Activated CD4-positive, alpha-beta T cell treated with anti-CD3 and anti-CD28 coated beads, Interleukin-2, amount 10 ng/mL, durations not matched to agents 7 days and 5 days (primary cell): ENCODE results near the gene TRIM56. TPM values are rescaled to one million over a fixed set of nuclear protein-coding genes. Genes with fewer than 3 reads are reported as not detected.
A peak's percentile ranks its signal among the peaks of the same experiment; 100 is the strongest.
"Not testable (repeated sequence)": the region's sequence is repeated elsewhere in the genome, so short reads cannot be mapped to it uniquely, and the experiment has no call there.

Experiments used
- CTCF ChIA-PET: fragments of 350-600 bp; sonication (Branson Sonifier 250); formaldehyde crosslinking; loops from one replicate; lab custom pipeline; 2021; ENCODE audit warnings: antibody characterized with exemption; lab: Charles Lee
- POLR2A ChIA-PET: fragments of 350-600 bp; sonication (Branson Sonifier 250); formaldehyde crosslinking; loops from one replicate; lab custom pipeline; 2021; ENCODE audit warnings: antibody characterized with exemption; lab: Charles Lee
- DNase-seq: peaks from one replicate; pipeline ENCODE4 v3.0.0-alpha.2; 2020
- H3K27ac Mint-ChIP-seq: one replicate; pipeline ENCODE4 v1.8.0; 2021; ENCODE audit warnings: mild to moderate bottlenecking, moderate library complexity, mixed read lengths
- H3K27me3 Mint-ChIP-seq: one replicate; pipeline ENCODE4 v1.8.0; 2021; ENCODE audit warnings: mixed read lengths
- H3K36me3 Mint-ChIP-seq: one replicate; pipeline ENCODE4 v1.8.0; 2021; ENCODE audit warnings: low read depth, mixed read lengths
- H3K4me1 Mint-ChIP-seq: one replicate; pipeline ENCODE4 v1.8.0; 2021; ENCODE audit warnings: mixed read lengths
- H3K4me3 Mint-ChIP-seq: one replicate; pipeline ENCODE4 v1.8.0; 2021; ENCODE audit warnings: mild to moderate bottlenecking, moderate library complexity, mixed read lengths
- H3K9me3 Mint-ChIP-seq: one replicate; pipeline ENCODE4 v1.8.0; 2021; ENCODE audit warnings: mixed read lengths
- total RNA-seq, 2 experiments: library from RNA; stranded (reverse); gene quantifications; one replicate each; pipeline ENCODE4 v1.2.3, GENCODE V29; 2021

Gene TRIM56
- total RNA-seq, 2 experiments from 2014 or later, result 54.2 to 72.3 TPM

DNA sequence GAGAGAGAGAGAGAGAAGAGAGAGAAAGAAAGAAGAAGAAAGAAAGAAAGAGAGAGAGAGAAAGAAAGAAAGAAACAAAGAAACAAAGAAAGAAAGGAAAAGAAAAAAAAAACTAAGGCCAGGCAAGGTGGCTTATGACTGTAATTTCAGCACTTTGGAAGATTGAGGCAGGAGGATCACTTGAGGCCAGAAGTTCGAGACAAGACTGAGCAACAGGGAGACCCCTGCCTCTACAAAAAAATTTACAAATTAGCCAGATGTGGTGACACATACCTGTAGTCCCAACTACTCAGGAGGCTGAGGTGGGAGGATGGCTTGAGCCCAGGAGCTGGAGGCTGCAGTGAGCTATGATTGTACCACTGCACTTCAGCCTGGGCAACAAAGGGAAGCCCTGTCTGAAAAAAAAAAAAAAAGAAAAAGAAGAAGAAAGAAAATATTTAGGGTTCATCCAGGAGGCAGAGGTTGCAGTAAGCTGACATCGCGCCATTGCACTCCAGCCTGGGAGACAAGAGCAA, 44.4 kb downstream of the TRIM56 start:
- Mint-ChIP-seq H3K36me3 (no peaks in the 10 kb centered on the region), H3K4me1 (peaks cover 37% of the 10 kb centered on the region), H3K4me3 (no peak overlapping the region), H3K9me3 (peaks cover 3% of the 10 kb centered on the region), H3K27me3 (peaks cover 56% of the 10 kb centered on the region), H3K27ac (no peak overlapping the region)
- no peak for DNase-seq
- POLR2A ChIA-PET, result no interaction called here
- CTCF ChIA-PET, result interaction anchor here (0.6 kb wide), 1 partner anchor 12 kb away, joined by 3 read pairs; no protein-coding TSS in a partner anchor

GRCh38 chr7:101132626-101133600, 47.6 kb downstream of the TRIM56 start:
- POLR2A ChIA-PET, result interaction anchor here (0.7 kb wide), 1 partner anchor 61 kb away, joined by 4 read pairs; no protein-coding TSS in a partner anchor
- Mint-ChIP-seq H3K27me3 (peaks cover 50% of the 10 kb centered on the region), H3K4me1 (peaks cover 16% of the 10 kb centered on the region)
- not testable (repeated sequence) for H3K4me3 Mint-ChIP-seq, DNase-seq, H3K36me3 Mint-ChIP-seq, H3K27ac Mint-ChIP-seq, H3K9me3 Mint-ChIP-seq
- CTCF ChIA-PET, result interaction anchor here (1.1 to 1.4 kb wide), 3 partner anchors 10 to 13 kb away, joined by 3 to 5 read pairs (median 3); no protein-coding TSS in a partner anchor

- no peaks in the 10 kb centered on the region for H3K9me3 Mint-ChIP-seq
- ChIA-PET POLR2A (interaction anchor here (0.6 kb wide), 1 partner anchor 1260 kb away, joined by 4 read pairs; no protein-coding TSS in a partner anchor), CTCF (interaction anchor here (1.0 to 1.5 kb wide), 4 partner anchors 9 to 24 kb away, joined by 3 to 6 read pairs (median 4); no protein-coding TSS in a partner anchor)
- peaks cover 43% of the 10 kb centered on the region for H3K27me3 Mint-ChIP-seq
- H3K4me1 Mint-ChIP-seq, result peaks cover 17% of the 10 kb centered on the region
- DNase-seq, result no peak
- no peak overlapping the region for H3K27ac Mint-ChIP-seq
- no peak overlapping the region for H3K4me3 Mint-ChIP-seq
- no peaks in the 10 kb centered on the region for H3K36me3 Mint-ChIP-seq
These were observed 48.5 kb downstream of the TRIM56 start for GRCh38 chr7:101133621-101134398.

DNA sequence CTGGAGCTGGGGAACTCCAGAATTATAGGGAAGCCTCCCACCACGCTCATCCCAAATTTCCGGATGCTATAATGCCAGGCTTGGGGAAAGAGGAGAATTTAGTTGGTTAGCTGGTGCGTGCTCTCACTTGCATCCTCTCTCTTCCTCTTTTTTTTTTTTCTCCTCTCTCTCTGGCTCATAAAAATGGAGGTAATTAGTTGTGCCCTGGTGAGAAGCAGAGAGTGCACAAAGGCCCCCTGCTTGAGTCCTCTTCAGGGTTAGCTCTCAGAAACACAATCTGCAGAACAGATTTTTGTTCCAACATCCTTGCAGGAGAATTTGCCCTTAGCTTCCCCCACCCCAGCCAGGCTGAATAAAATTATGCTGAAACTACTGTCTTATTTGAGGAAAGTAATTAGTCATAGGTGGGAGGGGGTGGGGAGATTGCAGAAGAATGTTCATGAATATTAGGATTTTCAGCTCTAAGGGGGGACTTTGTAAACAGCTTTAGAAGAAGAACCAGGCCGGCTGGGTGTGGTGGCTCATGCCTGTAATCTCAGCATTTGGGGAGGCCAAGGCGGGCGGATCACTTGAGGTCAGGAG, 49.2 kb downstream of the TRIM56 start:
- H3K36me3 Mint-ChIP-seq, result no peaks in the 10 kb centered on the region
- DNase-seq, result no peak
- H3K27ac Mint-ChIP-seq, result no peak overlapping the region
- POLR2A ChIA-PET, result interaction anchor here (0.6 kb wide), 1 partner anchor 1260 kb away, joined by 4 read pairs; no protein-coding TSS in a partner anchor
- peaks cover 41% of the 10 kb centered on the region for H3K27me3 Mint-ChIP-seq
- H3K4me3 Mint-ChIP-seq, result no peak overlapping the region
- peaks cover 21% of the 10 kb centered on the region for H3K4me1 Mint-ChIP-seq
- CTCF ChIA-PET, result interaction anchor here (1.0 to 1.5 kb wide), 2 partner anchors 10 to 24 kb away, joined by 3 to 6 read pairs; no protein-coding TSS in a partner anchor
- H3K9me3 Mint-ChIP-seq, result no peaks in the 10 kb centered on the region

DNA sequence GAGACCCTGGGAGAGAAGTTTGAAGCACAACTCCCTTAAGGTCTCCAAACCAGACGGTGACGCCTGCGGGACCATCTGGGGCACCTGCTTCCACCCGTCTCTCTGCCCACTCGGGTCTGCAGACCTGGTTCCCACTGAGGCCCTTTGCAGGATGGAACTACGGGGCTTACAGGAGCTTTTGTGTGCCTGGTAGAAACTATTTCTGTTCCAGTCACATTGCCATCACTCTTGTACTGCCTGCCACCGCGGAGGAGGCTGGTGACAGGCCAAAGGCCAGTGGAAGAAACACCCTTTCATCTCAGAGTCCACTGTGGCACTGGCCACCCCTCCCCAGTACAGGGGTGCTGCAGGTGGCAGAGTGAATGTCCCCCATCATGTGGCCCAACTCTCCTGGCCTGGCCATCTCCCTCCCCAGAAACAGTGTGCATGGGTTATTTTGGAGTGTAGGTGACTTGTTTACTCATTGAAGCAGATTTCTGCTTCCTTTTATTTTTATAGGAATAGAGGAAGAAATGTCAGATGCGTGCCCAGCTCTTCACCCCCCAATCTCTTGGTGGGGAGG, 52.5 kb downstream of the TRIM56 start:
- ChIA-PET CTCF (interaction anchor here (0.6 to 1.4 kb wide), 3 partner anchors 39 to 154 kb away, joined by 3 to 4 read pairs (median 3); partner anchors contain the start of gene CLDN15), POLR2A (no interaction called here)
- Mint-ChIP-seq H3K36me3 (no peaks in the 10 kb centered on the region), H3K4me3 (no peak overlapping the region), H3K4me1 (peaks cover 33% of the 10 kb centered on the region), H3K27me3 (peaks cover 33% of the 10 kb centered on the region), H3K9me3 (no peaks in the 10 kb centered on the region), H3K27ac (peak overlapping the region; percentile 62)
- no peak for DNase-seq

- Mint-ChIP-seq H3K36me3 (no peaks in the 10 kb centered on the region), H3K4me3 (peak overlapping the region; percentile 22), H3K9me3 (no peaks in the 10 kb centered on the region), H3K27ac (peak overlapping the region; percentile 64), H3K4me1 (peaks cover 35% of the 10 kb centered on the region), H3K27me3 (peaks cover 29% of the 10 kb centered on the region)
- CTCF ChIA-PET, result interaction anchor here (0.6 to 1.4 kb wide), 6 partner anchors 9 to 153 kb away, joined by 3 to 4 read pairs (median 3); partner anchors contain the start of genes CLDN15, PLOD3 and ZNHIT1
- POLR2A ChIA-PET, result no interaction called here
- peak; percentile 81 for DNase-seq
These were observed 53.1 kb downstream of the TRIM56 start for GRCh38 chr7:101138213-101138870.

DNA sequence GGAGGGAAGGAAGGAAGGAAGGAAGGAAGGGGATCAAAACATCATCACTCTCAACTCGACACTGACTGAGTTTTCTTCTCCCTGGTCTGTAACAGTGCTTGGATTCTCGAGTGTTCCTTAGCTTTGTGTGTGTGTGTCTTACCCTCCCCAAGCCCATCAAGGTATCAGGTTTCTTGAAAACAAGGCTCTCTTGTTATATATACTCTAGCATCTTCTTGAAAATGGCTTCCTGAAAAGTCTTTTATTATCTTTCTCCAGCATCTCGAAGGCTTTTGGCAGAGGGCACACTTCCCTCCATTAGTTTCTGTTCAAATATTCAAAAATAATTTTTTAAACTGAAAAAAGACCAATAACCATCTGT, 55.0 kb downstream of the TRIM56 start:
- ChIA-PET POLR2A (no interaction called here), CTCF (interaction anchor here (0.6 to 3.1 kb wide), 6 partner anchors 17 to 246 kb away, joined by 3 to 16 read pairs (median 3); no protein-coding TSS in a partner anchor)
- Mint-ChIP-seq H3K36me3 (no peaks in the 10 kb centered on the region), H3K27ac (peak overlapping the region; percentile 15), H3K4me3 (no peak overlapping the region), H3K9me3 (no peaks in the 10 kb centered on the region), H3K27me3 (peaks cover 25% of the 10 kb centered on the region), H3K4me1 (peaks cover 37% of the 10 kb centered on the region)
- no peak for DNase-seq

DNA sequence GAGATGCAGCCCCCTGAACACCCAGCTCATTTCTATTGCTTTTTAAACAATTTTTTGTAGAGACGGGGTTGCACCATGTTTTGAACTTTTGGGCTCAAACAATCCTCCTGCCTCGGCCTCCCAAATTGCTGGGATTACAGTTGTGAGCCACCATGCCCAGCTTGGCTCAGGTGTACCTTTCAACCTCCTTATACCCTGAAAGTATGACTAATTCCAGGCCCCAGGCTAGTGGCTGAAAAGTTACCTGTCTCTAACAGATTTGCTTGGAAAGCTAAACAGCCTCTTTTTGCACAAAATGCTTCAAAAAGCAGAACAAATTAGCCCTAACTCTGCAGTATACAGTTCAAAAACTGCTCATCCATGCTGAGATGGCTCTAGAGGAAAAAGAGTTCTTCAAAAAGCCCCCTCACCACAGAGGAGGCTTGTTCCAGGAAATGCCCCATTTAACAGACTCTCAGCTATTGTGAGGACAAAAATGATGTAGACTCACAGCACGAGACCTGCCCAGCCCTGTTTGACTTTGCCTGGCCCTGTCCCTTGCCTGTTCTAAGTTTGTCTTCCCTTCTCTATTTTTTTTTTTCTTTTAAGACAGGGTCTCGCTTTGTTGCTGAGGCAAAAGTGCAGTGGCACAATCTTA, 55.6 kb downstream of the TRIM56 start:
- Mint-ChIP-seq H3K27ac (no peak overlapping the region), H3K27me3 (peaks cover 29% of the 10 kb centered on the region), H3K4me1 (peaks cover 37% of the 10 kb centered on the region)

More for the DNA sequence above, 55.6 kb downstream of the TRIM56 start:
- H3K9me3 Mint-ChIP-seq, result no peaks in the 10 kb centered on the region
- H3K4me3 Mint-ChIP-seq, result no peak overlapping the region
- ChIA-PET CTCF (interaction anchor here (0.6 to 3.1 kb wide), 8 partner anchors 17 to 271 kb away, joined by 3 to 16 read pairs (median 3); no protein-coding TSS in a partner anchor), POLR2A (no interaction called here)
- DNase-seq, result no peak
- H3K36me3 Mint-ChIP-seq, result no peaks in the 10 kb centered on the region
